DND-41 (cell line): Measurements from ENCODE around the gene KCNB1.

Source experiments
- CTCF ChIP-seq: IDR thresholded peaks from 2 replicates; pipeline ENCODE4 v1.5.1; 2012; ENCODE audit warnings: borderline replicate concordance, low read length, moderate library complexity, mild to moderate bottlenecking; ENCODE audit not compliant: poor library complexity, severe bottlenecking; ENCODE audit errors: extremely low read depth
- EZH2 ChIP-seq: IDR thresholded peaks from 3 replicates; pipeline ENCODE4 v1.6.1; 2012; ENCODE audit warnings: borderline replicate concordance, low read depth, mild to moderate bottlenecking, moderate library complexity, low read length, inconsistent platforms; ENCODE audit not compliant: severe bottlenecking

GRCh38 chr20:49470922-49471321, 11.5 kb downstream of the KCNB1 start:
- TF ChIP-seq CTCF (no peak), EZH2 (no peak)
